HL-60/S4 (cell line): ENCODE data around the gene TLE2.

ENCODE experiments used
- in situ Hi-C: fragments of 300-500 bp; cut with MboI; formaldehyde crosslinking; loops from 2 replicates; pipeline ENCODE4 v1.14.3; 2022; ENCODE audit warnings: low sequenced_read_pairs

The TLE2 gene

DNA sequence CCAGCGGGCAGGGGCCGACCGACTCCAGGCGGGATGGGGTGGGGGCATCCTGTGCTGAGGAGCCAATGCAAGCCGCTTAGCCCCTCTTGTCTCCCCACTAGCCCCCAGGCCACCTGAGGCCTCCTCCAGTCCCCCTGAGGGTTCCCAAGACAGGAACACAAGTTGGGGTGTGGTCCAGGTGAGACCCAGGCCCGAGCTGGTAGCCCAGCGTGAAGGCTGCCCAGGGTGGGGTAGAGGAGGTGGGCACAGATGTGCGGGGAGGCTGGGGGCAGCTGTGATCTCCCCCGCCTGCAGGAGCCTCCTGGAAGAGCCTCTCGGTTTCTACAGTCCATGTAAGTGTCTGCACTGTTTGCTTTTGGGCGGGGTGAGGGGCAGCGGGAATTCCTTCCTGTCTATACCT lies 41.3 kb downstream of the TLE2 start:
- in situ Hi-C loops, result no loop called here

DNA sequence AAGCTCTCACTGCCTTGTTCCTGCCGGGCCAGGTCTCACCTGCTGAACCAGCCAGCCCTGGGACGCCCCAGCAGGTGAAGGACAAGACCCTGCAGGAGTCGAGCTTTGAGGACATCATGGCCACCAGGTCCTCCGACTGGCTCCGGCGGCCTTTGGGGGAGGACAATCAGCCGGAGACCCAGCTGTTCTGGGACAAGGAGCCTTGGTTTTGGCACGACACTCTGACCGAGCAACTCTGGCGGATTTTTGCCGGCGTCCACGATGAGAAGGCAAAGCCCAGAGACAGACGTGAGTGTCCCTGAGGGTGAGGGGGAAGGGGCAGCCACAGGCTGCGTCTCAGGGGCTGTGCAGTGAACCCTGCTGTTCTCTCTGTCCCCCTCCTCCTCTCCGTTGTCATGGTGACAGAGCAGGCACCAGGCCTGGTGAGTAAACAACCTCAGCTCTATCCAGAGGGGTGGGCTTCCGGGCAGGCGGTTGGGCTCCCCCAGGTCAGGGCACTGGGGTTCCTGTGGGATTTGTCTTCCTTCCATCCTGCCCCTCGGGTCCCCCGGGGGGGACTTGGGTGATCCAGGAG lies 42.0 kb downstream of the TLE2 start:
- in situ Hi-C loops, result no loop called here

DNA sequence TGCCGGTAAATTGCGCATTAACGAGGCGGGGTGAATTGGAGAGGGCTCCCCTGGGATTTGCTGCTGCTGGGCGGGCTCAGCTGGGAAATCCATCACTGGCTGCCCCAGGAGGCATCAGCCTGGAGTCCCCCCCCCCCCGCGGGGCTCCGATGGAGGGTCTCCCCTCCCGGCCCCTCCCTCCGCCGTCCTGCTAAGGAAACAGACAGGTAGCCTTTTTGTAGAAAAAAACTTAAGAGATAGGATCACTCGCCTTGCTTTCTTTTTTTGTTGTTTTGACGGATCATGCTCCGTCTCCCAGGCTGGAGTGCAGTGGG lies 44.9 kb downstream of the TLE2 start:
- in situ Hi-C loops, result no loop called here

DNA sequence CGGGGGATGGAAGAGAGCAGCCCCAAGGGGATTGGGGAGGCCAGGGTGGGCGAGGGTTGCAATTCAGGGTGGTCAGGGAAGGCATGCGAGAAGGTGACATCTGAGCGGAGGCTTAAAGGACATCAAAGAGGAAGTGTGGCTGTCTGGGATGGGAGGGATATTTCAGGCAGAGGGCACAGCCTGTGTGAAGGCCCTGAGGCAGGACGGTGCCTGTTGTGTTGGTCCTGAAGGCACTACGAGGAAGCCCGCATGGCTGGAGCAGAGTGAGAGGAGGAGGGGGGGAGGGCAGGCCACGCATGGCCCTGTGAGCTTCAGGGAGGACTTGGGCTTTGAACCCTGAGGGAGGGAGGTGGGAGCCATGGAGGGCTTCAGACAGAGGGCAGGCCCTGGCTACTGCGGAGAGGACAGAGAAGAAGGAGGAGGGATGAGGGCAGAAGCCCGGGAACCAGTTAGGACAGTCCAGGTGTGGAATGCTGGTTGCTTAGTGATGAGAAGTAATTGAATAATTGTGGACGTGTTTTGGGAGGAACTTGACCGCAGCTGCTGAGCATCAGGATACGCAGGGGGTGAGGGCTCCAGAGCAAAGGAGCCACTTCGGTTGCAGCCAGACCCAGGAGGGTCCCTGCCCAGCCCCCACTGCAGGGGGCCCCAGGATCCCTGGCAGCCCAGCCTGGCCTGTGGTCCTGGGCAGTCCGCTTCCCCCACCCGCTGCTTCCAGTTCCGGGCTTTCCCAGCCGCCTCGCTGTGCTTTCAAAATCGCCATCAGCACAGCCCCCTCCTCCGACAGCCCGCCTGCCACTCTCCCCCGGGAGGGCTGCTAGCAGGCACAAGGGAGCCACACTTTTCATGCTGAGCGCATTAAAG lies 45.5 kb downstream of the TLE2 start:
- in situ Hi-C loops, result no loop called here

DNA sequence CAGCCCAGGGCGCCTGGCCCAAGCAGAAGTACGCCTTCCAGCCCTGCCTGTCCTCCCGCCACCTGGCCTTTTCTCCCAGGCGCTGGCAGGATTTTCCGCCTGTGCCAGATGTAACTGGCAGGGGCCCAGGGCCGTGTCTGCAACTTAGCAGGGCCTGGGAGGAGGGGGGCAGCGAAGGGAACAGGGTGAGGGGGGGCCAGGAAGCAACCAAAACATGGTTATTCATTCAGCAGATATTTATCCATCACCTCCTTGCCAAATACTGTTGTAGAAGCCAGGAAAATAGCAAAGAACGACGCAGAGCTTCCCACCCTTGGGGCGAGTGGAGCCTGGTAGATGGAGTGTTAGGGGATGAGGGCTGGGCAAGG lies 46.1 kb downstream of the TLE2 start:
- in situ Hi-C loops, result no loop called here

DNA sequence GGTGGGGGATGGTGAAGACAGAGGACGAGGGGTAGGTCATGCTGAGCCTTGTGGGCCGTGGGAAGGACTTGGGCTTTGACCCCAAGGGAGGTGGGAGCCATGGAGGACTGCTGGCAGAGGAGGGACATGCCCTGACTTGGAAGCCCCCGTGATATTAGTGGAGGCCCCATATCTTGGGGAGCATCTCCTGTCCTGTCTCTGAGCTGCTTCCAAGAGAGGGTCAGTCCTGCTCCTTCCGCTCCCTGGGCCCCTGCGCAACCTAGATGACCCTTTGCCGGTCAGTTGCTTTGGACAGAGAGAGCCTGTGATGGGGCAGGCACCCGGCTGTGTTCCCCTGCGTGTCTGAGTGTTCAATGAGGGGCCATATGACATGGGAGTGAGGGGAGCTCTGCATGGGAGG lies 46.5 kb downstream of the TLE2 start:
- in situ Hi-C loops, result no loop called here

DNA sequence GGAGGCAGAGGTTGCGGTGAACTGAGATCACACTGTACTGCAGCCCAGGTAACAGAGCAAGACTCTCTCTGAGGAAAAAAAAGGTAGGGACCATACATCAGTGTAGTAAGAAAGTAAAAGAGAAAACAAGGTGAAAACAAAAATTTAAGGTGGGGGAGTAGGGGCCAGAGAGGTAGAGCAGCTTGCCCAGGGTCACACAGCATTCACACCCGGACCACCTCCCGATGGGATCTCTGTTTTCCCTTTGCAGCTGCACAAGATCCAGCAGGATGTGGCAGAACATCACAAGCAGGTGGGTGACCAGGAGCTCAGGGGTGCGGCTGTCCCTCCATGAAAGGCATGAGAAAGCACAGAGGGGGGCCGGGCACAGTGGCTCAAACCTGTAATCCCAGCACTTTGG lies 47.2 kb downstream of the TLE2 start:
- in situ Hi-C loops, result no loop called here

DNA sequence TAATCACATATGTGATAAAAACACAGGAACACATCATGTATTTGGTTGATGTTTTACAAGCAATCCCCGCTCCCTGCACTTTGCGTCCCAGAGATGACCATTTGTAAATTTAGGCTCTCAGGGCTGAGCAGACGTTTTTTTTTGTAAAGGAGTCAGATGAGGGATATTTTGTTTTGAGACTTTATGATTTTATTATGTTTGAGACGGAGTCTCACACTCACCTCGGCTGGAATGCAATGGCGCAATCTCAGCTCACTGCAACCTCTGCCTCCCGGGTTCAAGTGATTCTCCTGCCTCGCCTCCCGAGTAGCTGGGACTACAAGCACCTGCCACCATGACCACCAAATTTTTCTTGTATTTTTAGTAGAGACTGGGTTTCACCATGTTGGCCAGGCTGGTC lies 50.3 kb downstream of the TLE2 start:
- in situ Hi-C loops, result no loop called here

DNA sequence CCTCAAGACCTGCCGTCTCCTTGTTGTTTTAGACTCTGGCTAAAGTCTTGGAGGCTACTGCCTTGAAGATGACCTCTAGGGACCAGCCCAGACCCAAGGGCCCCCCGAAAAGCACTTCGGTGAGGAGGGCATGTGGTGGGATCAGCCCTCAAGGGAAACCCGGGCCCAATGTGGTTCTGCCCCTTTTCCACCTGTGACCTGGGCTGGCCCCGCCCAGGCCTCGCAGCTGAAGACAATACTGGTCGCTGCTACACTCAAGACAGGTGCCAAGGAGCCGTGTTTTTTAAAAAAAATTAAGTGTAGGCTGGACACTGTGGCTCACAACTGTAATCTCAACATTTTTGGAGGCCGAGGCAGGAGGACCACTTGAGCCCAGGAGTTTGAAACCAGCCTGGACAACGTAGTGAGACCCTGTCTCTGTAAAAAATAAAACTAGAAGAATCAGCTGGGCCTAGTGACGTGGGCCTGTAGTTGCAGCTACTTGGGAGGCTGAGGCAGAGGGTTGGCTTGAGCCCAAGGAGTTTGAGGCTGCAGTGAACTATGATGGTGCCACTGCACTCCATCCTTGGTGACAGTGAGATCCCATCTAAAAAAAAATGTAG lies 50.8 kb downstream of the TLE2 start:
- in situ Hi-C loops, result no loop called here

DNA sequence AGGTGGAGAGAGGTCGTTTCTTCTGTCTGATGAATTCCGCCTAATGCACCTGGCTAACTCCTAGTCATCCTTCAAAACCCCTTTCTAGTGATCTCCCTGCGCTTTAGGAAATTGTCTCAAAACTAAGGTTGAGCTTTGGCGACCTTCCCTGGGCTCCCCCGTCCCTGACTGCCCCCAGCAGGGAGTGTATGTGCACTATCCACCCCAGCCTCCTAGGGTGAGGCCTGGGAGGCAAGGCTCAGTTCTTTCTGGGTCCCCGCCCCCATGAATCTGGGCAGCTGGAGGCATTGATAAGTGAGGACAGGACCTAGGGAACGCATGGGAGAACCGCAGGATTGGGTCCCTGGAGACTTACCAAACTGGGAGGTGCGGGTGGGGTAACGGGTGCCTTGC lies 51.3 kb downstream of the TLE2 start:
- in situ Hi-C loops, result no loop called here

DNA sequence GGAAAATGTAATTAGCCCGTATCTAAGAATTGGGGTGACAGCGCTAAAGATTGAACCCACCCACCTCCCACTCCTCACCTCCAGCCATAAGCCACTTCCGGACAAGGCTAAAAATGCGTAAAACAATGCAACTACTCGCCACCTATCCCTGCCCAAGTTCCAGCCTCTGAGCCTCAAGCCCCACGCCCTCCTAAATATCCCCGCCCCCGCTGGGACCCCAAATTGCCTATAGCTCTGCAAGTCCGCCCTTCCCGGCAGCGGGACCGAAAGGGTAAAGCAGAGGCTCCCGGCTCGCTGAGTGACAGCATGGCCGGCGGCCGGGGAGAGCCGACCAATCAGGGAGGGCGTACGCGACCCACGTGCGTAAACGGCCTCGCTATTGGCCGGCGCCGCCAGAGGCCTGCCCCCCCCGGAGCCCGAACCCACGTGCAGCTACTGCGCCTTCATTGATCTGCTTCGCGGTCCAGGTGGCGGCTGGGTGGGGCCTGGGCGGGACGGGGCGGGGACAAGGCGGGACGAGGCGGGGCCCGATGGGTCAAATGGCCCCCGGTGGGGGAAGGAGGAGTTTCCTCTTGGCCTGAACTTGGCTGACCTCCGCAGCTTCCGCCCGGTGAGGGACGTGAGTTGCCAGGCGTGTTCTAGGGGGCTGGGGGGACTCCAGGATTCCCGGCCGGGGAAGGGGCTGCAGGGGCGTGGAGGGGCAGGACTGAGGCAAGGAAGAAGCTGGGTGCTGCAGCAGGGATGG lies 51.9 kb downstream of the TLE2 start, which contains the start of gene TLE6:
TSS of gene TLE6 (plus strand) at position 564 of the 745 bp plus-strand sequence. CDS start 670 bp downstream, outside the sequence.
- in situ Hi-C loops, result no loop called here

DNA sequence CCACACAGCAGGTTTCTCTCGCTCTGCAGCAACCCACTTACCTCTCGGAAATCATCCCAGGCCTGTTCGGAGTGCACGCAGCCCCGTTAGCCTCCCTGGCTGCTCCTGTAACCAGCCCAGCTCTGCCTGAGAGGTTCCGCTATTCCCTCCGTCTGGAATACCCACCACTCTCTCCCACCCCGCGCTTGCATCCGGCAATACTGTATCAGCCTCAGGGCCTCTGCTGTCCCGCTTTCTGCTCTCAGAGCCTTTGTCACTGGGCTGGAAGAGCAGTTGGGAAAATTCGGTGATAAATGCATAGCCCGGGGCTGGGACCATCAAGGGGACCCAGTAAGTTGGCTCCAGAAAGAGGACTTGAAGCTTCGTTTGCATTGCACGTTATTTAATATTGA lies 52.5 kb downstream of the TLE2 start:
- in situ Hi-C loops, result no loop called here

DNA sequence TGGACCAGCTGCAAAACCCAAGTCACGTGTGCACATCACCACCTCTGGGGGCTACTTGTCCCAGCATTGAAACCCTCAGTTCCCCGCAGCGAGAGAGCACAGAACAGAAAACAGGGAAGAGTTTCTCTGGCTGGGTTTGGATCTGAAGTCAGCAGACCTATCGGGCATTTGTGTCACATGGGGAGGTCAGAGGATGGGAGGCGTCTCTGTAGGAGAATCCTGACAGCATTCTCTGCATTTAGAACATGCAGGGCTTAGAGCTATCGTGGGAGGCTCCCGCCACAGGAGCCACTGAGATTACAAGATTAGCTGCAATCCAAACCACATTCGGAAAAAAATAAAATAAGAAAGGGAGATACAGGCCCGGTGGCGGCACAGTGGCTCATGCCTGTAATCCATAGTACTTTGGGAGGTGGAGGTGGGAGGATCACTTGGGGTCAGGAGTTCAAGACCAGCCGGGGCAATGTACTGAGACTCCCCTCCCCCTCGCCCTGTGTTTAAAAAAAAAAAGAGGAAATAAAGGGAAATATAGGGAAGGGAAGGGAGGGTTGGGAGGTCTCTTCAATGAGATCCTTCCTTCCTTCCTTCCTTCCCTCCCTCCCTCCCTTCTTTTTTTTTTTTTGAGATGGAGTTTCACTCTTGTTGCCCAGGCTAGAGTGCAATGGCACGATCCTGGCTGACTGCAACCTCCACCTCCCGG lies 54.6 kb downstream of the TLE2 start:
- in situ Hi-C loops, result loop anchor here (25.0 kb wide), 1 partner anchor 513 kb away; the partner anchor contains the start of genes SMIM24 and SMIM44

DNA sequence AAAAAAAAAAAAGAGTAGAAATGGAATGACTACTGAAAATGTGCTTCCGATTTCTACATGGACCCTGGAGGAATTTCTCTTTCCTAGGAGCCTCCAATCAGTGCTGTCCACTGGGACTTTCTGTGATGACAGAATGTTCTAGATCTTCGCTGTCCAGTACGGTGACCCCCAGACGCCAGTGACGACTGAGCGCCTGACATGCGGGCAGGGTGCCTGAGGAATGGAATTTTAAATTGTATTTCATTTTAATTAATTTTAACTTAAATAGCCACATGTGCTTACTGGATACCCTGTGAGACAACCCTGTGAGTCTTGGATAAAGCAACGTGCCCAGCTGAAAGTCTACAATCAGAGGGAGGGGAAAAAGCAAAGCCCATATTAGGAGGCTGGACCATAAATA lies 55.9 kb downstream of the TLE2 start:
- in situ Hi-C loops, result loop anchor here (25.0 kb wide), 1 partner anchor 514 kb away; the partner anchor contains the start of genes SMIM24 and SMIM44

DNA sequence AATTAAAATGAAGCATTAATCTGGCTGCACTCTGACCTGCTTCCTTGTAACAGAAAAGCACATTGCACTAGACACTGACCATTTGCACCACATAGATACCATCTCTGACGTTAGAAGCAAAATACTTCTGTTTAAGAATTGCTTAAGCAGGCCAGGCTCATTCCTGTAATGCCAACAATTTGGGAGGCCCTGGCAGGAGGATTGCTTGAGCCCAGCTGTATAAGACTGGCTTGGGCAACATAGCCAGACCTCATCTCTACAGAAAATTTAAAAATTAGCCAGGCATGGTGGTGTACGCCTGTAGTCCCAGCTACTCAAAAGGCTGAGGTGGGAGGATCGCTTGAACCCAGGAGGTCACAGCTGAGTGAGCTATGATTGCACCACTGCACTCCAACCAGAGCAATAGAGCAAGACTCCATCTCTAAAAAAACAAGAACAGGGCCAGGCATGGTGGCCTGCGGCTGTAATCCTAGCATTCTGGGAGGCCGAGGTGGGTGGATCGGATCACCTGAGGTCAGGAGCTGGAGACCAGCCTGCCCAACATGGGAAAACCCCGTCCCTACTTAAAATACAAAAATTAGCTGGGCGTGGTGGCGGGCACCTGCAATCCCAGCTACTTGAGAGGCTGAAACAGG lies 58.8 kb downstream of the TLE2 start:
- in situ Hi-C loops, result loop anchor here (25.0 kb wide), 1 partner anchor 517 kb away; the partner anchor contains the start of genes SMIM24 and SMIM44

DNA sequence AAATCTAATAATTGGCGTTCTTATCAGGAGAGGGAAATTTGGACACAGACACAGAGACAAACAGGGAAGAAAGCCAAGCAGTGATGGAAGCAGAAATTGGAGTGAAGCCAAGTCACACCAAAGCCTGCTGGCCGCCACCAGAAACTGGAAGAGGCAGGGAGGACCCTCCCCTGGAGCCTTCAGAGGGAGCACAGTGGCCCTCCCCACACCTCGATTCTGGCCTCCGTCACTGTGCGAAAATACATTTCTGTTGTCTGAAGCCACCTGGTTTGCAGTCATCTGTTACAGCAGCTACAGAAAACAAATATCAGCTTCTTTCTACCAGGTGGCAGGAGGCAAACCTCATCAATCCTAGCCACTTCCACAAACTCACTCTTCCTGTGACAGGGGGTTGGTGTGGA lies 60.0 kb downstream of the TLE2 start:
- in situ Hi-C loops, result loop anchor here (25.0 kb wide), 1 partner anchor 518 kb away; the partner anchor contains the start of genes SMIM24 and SMIM44

DNA sequence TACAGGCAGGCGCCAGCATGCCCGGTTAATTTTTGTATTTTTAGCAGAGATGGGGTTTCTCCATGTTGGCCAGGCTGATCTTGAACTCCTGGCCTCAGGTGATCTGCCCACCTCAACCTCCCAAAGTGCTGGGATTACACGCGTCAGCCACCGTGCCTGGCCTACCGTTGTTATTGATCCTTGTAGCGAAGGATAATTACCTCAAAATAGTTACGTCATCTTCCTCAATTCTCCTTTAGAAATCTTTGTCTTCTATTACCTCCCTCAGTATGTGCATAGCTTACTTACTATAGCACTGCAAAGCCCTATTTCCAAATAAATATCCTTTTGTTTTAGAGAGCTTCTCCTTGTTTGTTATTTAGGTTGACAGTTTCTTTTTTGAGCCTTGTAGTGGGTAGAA lies 61.1 kb downstream of the TLE2 start:
- in situ Hi-C loops, result loop anchor here (25.0 kb wide), 1 partner anchor 519 kb away; the partner anchor contains the start of genes SMIM24 and SMIM44

DNA sequence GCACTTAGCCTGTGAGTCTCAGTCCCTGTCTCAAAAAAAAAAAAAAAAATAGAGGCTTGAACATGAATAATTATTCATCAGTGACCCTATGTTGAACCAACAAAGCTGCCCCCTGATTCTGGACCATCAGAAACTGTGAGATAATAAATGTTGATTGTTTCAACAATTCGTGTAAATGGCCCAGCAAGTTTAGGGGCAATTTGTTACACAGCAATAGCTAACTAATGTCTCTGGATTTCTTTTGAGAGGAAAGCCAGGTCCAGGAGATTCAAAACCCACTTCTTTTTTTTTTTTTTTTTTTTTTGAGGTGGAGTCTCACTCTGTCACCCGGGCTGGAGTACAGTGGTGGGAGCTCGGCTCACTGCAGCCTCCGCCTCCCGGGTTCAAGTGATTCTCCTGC lies 64.2 kb downstream of the TLE2 start:
- in situ Hi-C loops, result loop anchor here (25.0 kb wide), 1 partner anchor 522 kb away; the partner anchor contains the start of genes SMIM24 and SMIM44

DNA sequence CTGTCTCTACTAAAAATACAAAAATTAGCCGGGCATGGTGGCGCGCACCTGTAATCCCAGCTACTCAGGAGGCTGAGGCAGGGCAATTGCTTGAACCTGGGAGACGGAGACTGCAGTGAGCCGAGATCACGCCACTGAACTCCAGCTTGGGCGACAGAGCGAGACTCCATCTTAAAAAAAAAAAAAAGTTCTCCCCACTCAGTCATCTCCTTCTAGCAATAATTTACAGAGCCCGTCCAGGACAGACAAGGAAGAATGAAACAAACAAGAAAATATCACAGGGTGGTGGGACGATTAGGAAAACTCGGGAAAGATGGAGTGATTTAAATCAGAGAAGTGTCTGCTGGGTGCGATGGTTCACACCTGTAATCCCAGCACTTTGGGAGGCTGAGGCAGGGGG lies 65.4 kb downstream of the TLE2 start:
- in situ Hi-C loops, result loop anchor here (25.0 kb wide), 1 partner anchor 524 kb away; the partner anchor contains the start of genes SMIM24 and SMIM44

DNA sequence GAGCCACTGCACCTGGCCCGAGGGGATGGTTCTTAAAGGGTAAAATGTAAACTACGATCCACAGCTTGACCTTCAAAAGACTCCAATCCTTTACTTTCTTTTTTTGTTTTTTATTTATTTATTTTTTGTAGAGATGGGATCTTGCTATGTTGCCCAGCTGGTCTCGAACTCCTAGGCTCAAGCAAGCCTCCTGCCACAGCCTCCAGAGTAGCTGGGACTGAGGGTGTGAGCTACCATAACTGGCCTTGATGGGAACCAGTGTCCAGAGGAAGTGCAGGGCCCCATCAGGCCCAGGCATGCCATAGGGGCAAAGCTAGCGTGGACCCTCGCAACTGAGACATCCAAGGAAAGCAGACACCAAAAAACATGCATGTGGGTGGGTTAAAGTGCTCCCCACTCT lies 66.0 kb downstream of the TLE2 start:
- in situ Hi-C loops, result loop anchor here (25.0 kb wide), 1 partner anchor 524 kb away; the partner anchor contains the start of genes SMIM24 and SMIM44
